Omental fat pad (tissue), 4 donors: ENCODE measurements around the gene NPEPPS. TPM values are rescaled to one million over a fixed set of nuclear protein-coding genes. Genes with fewer than 3 reads are reported as not detected.

Experiments used
- ATAC-seq: fragments of 150-250 bp; one replicate; pipeline ENCODE4 v1.9.1; 2016; ENCODE audit warnings: mild to moderate bottlenecking, moderate library complexity; ENCODE audit not compliant: low FRiP score
- DNase-seq: peaks from one replicate; pipeline ENCODE4 v3.0.0-alpha.2; 2019; ENCODE audit warnings: low spot score
- total RNA-seq, 4 donors: library from RNA; depleted of rRNA; stranded (reverse); fragments of >200 nt; gene quantifications; one replicate each; pipeline ENCODE4 v1.1.0, GENCODE V29; 2016
- TF ChIP-seq, protein P1 (sequence below), 3 donors: fragments of 450-650 bp; IDR thresholded peaks; one replicate each; pipeline ENCODE4 v1.5.1; 2016 to 2017; ENCODE audit warnings: antibody characterized with exemption in 3 of 3, mild to moderate bottlenecking in 3 of 3, moderate library complexity in 2 of 3

The NPEPPS gene
- total RNA-seq, 4 donors from 2014 or later: 95.8 to 114 (median 102) TPM

DNA sequence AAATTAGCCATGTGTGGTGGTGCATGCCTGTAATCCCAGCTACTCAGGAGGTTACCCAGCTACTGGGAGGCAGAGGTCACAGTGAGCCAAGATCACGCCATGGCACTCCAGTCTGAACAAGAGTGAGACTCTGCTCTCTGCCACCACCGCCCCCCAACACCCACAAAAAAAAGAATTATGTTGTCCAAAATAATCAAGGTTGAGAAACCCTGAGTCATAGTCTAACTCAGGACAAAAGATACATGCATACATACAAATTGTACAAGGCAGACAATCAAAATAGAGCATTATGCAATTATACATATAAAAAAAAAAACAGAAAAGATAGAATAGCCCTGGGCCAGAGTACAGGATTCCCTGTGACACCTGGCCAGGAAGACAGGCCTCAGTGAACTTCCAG lies 112.2 kb downstream of the NPEPPS start:
- TF ChIP-seq, protein P1, sequence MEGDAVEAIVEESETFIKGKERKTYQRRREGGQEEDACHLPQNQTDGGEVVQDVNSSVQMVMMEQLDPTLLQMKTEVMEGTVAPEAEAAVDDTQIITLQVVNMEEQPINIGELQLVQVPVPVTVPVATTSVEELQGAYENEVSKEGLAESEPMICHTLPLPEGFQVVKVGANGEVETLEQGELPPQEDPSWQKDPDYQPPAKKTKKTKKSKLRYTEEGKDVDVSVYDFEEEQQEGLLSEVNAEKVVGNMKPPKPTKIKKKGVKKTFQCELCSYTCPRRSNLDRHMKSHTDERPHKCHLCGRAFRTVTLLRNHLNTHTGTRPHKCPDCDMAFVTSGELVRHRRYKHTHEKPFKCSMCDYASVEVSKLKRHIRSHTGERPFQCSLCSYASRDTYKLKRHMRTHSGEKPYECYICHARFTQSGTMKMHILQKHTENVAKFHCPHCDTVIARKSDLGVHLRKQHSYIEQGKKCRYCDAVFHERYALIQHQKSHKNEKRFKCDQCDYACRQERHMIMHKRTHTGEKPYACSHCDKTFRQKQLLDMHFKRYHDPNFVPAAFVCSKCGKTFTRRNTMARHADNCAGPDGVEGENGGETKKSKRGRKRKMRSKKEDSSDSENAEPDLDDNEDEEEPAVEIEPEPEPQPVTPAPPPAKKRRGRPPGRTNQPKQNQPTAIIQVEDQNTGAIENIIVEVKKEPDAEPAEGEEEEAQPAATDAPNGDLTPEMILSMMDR (IDR thresholded peaks at IDR 0.05): no peak
- no peak for ATAC-seq

DNA sequence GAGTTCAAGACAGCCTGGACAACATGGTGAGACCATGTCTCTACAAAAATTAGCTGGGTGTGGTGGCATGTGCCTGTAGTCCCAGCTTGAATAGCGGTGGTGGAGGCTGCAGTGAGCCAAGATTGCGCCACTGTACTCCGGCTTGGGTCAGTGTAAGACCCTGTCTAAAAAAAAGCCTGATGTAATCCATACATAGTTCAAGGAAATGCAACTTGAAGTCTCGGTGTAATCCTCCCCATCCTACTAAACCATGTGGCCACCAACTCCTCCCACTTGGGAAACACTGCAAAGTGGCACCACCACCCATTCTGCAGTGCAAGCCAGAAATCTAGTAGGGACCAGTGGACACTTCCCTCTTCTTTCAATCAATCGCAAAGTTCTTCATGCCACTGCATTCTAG lies 113.4 kb downstream of the NPEPPS start:
- no peak for DNase-seq
- ATAC-seq: no peak
- TF ChIP-seq, protein P1 (IDR thresholded peaks at IDR 0.05): no peak

More for the DNA sequence above, 112.2 kb downstream of the NPEPPS start:
- no peak for DNase-seq

DNA sequence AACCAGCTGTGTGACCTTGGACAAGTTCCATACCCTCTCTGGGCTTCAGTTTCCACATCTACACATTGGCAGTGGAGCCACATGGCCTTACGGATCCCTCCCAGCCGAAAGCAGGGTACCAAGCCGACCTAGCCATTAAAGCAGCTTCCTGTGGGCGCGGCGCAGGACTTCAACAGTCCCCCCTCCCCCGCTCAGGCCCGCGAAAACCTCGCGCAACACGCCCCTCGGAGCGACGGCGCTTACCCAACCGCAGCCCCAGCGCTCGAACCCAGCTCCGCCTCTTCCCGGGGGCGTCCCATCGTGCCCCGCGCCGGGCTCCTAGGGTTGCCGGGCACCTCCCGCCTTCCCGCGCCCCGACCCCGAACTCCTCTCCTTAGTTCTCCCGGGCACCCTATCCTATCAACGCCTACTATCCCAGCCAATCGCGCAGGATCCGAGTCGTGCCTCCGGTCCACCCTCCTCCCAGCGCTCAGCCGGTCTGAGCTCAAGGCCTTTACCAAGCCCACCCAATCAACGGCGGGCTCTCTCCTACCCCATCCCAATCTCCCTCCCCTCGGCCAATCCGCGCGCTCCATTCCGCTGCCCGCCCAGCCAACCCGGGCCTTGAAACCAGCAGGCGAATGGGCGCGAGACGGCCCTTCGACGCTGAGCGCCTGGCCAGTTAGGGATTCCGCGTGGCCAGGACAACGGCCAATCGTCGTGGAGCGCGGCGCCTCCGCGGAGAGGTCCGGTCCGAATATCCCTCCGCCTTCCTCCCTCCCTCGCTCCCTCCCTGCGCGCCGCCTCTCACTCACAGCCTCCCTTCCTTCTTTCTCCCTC lies 118.5 kb downstream of the NPEPPS start, which contains the start of gene KPNB1:
KPNB1 (plus strand) TSS at position 767 of the 819 bp plus-strand sequence. CDS start 326 bp downstream, outside the sequence.
- peak; percentile 89 for DNase-seq
- ATAC-seq: peak; percentile 97
- TF ChIP-seq, protein P1 (IDR thresholded peaks at IDR 0.05): no peak

- TF ChIP-seq, protein P1 (IDR thresholded peaks at IDR 0.05): no peak
- DNase-seq (no peak), ATAC-seq (peak; percentile 11)
Observed at GRCh38 chr17:47649972-47650524, 119.1 kb downstream of the NPEPPS start.

- DNase-seq (peak; percentile 70), ATAC-seq (peak; percentile 79)
- TF ChIP-seq, protein P1 (IDR thresholded peaks at IDR 0.05): no peak
Observed at GRCh38 chr17:47650525-47651522, 119.9 kb downstream of the NPEPPS start.

- no peak for ATAC-seq
- DNase-seq: no peak
- TF ChIP-seq, protein P1 (IDR thresholded peaks at IDR 0.05): no peak
Observed at GRCh38 chr17:47651704-47652103, 120.8 kb downstream of the NPEPPS start.
